HCT116 (cell line): ENCODE measurements around the gene OR5H2. TPM values are rescaled to one million over a fixed set of nuclear protein-coding genes. Genes with fewer than 3 reads are reported as not detected.

Experiments used
- ATAC-seq: fragments of 200-7000 bp; cut with Tn5 transposase; 2 replicates; pipeline ENCODE4 v1.9.1; 2020; ENCODE audit warnings: mild to moderate bottlenecking, moderate library complexity
- BruUV-seq: library from RNA; stranded (reverse); fragments of 400-500 nt; replicated peaks from 2 replicates; lab custom pipeline; 2021; lab: Mats Ljungman, UMichigan
- CTCF ChIA-PET: fragments of 300-600 bp; sonication (Branson Sonifier 250); formaldehyde crosslinking; loops from one replicate; lab custom pipeline; 2021; ENCODE audit warnings: antibody characterized with exemption; lab: Charles Lee
- POLR2A ChIA-PET: fragments of 300-600, 350-600 bp; sonication (Branson Sonifier 250); formaldehyde crosslinking; loops from one replicate; lab custom pipeline; 2021; ENCODE audit warnings: antibody characterized with exemption; lab: Charles Lee
- RAD21 ChIA-PET, 2 experiments: fragments of 300-600 bp; sonication (Branson Sonifier 250); formaldehyde crosslinking; loops; one replicate each; lab custom pipeline; 2023; ENCODE audit warnings: low total read pairs in 2 of 2; ENCODE audit not compliant: uncharacterized antibody in 2 of 2, unreplicated experiment in 2 of 2, low non-redundant PET in 1 of 2; lab: Charles Lee
- DNase-seq: peaks from one replicate; pipeline ENCODE4 v3.0.0-alpha.2; 2010; ENCODE audit warnings: low read depth, low spot score
- H2AFZ ChIP-seq: fragments of 200-600 bp; shearing (Covaris generic), sonication (generic); 2 replicates; pipeline ENCODE4 v1.6.1; 2017; ENCODE audit warnings: low read depth, mixed run types, mixed read lengths, antibody characterized with exemption, low read length; ENCODE audit not compliant: poor library complexity, severe bottlenecking
- H3K27ac ChIP-seq: 2 replicates; pipeline ENCODE4 v1.5.1; 2012; ENCODE audit warnings: low read depth, low read length
- H3K27me3 ChIP-seq: fragments of 200-600 bp; sonication (generic); 2 replicates; pipeline ENCODE4 v1.6.1; 2016; ENCODE audit warnings: mixed run types, low read length, mixed read lengths; ENCODE audit not compliant: insufficient read depth
- H3K36me3 ChIP-seq, 2 experiments: fragments of 200-500 bp in 1 of 2; fragments of 200-600 bp in 1 of 2; sonication (Bioruptor generic) in 1 of 2; sonication (generic) in 1 of 2; 2 replicates each; pipeline versions ENCODE4 v1.5.1 to v1.6.1; 2014 to 2016; ENCODE audit warnings: low read length in 2 of 2, inconsistent platforms in 1 of 2, mixed read lengths in 1 of 2, mixed run types in 1 of 2; ENCODE audit not compliant: insufficient read depth in 2 of 2, control insufficient read depth in 1 of 2
- H3K4me1 ChIP-seq, 2 experiments: fragments of 200-600 bp in 1 of 2; sonication (generic) in 1 of 2; 2 replicates each; pipeline versions ENCODE4 v1.5.1 to v1.6.1; 2012 to 2017; ENCODE audit warnings: low read length in 2 of 2, inconsistent platforms in 1 of 2, mild to moderate bottlenecking in 1 of 2, mixed read lengths in 1 of 2, mixed run types in 1 of 2, moderate library complexity in 1 of 2; ENCODE audit not compliant: insufficient read depth in 2 of 2, control insufficient read depth in 1 of 2
- H3K4me2 ChIP-seq: fragments of 200-600 bp; sonication (generic); 2 replicates; pipeline ENCODE4 v1.6.1; 2017; ENCODE audit warnings: mixed run types, low read length, mixed read lengths
- H3K4me3 ChIP-seq, 2 experiments: fragments of 200-600 bp in 1 of 2; sonication (generic) in 1 of 2; replicated peaks in 1 of 2; 2 replicates each; pipeline ENCODE4 v1.5.1; 2011 to 2016; ENCODE audit warnings: low read length in 2 of 2, control low read depth in 1 of 2, low read depth in 1 of 2, mild to moderate bottlenecking in 1 of 2, mixed read lengths in 1 of 2, mixed run types in 1 of 2
- H3K79me2 ChIP-seq: fragments of 200-600 bp; sonication (generic); 2 replicates; pipeline ENCODE4 v1.6.1; 2017; ENCODE audit warnings: mild to moderate bottlenecking, mixed run types, low read length, moderate library complexity, mixed read lengths; ENCODE audit not compliant: insufficient read depth
- H3K9ac ChIP-seq: fragments of 200-600 bp; sonication (generic); 2 replicates; pipeline ENCODE4 v1.6.1; 2016; ENCODE audit warnings: low read length, mixed read lengths
- H3K9me2 ChIP-seq: fragments of 200-600 bp; sonication (generic), shearing (Covaris generic); 2 replicates; pipeline ENCODE4 v1.6.1; 2017; ENCODE audit warnings: mixed run types, mild to moderate bottlenecking, moderate library complexity; ENCODE audit not compliant: insufficient read depth
- H3K9me3 ChIP-seq, 2 experiments: fragments of 200-500 bp in 1 of 2; fragments of 200-600 bp in 1 of 2; sonication (Bioruptor generic) in 1 of 2; sonication (generic) in 1 of 2; 2 replicates each; pipeline ENCODE4 v1.6.1; 2014 to 2017; ENCODE audit warnings: low read length in 2 of 2, mixed read lengths in 2 of 2, inconsistent platforms in 1 of 2, low read depth in 1 of 2, mild to moderate bottlenecking in 1 of 2, mixed run types in 1 of 2, moderate library complexity in 1 of 2; ENCODE audit not compliant: control insufficient read depth in 1 of 2, insufficient read depth in 1 of 2
- H4K20me1 ChIP-seq: fragments of 200-600 bp; sonication (generic), shearing (Covaris generic); 2 replicates; pipeline ENCODE4 v1.6.1; 2017; ENCODE audit warnings: mixed run types, mild to moderate bottlenecking, moderate library complexity; ENCODE audit not compliant: insufficient read depth
- CEBPB ChIP-seq: IDR thresholded peaks from 2 replicates; pipeline ENCODE4 v1.6.1; 2012; ENCODE audit warnings: low read depth
- CTCF ChIP-seq, 3 experiments: fragments of 200-600 bp in 1 of 3; sonication (generic) in 1 of 3; IDR thresholded peaks in 2 of 3; conservative IDR thresholded peaks in 1 of 3; 2 replicates each; pipeline ENCODE4 v1.5.1; 2012 to 2017; ENCODE audit warnings: low read depth in 2 of 3, low read length in 2 of 3, antibody characterized with exemption in 1 of 3, borderline replicate concordance in 1 of 3, control low read depth in 1 of 3, mild to moderate bottlenecking in 1 of 3, mixed read lengths in 1 of 3, mixed run types in 1 of 3, moderate library complexity in 1 of 3; ENCODE audit not compliant: insufficient read depth in 1 of 3
- EGR1 ChIP-seq: IDR thresholded peaks from 2 replicates; pipeline ENCODE4 v1.6.1; 2012; ENCODE audit warnings: low read depth
- JUND ChIP-seq: IDR thresholded peaks from 2 replicates; pipeline ENCODE4 v1.6.1; 2012
- POLR2AphosphoS5 ChIP-seq: IDR thresholded peaks from 2 replicates; pipeline ENCODE4 v1.6.1; 2011; ENCODE audit warnings: mild to moderate bottlenecking, low read depth, low read length, moderate library complexity
- RAD21 ChIP-seq: IDR thresholded peaks from 2 replicates; pipeline ENCODE4 v1.6.1; 2012; ENCODE audit warnings: low read depth, mild to moderate bottlenecking
- SP1 ChIP-seq: IDR thresholded peaks from 2 replicates; pipeline ENCODE4 v1.6.1; 2012; ENCODE audit warnings: low read depth
- intact Hi-C: fragments of 100-400 bp; cut with micrococcal nuclease; formaldehyde crosslinking; loops from 2 replicates; pipeline ENCODE4 v1.10.0; 2022
- total RNA-seq: library from RNA; stranded (reverse); gene quantifications from one replicate; pipeline ENCODE4 v1.2.1, GENCODE V29; 2021; ENCODE audit not compliant: unreplicated experiment
- TF ChIP-seq, protein P1 (sequence below): IDR thresholded peaks from 2 replicates; pipeline ENCODE4 v1.6.1; 2012; ENCODE audit warnings: low read depth

The OR5H2 gene
- total RNA-seq, 1 experiment from 2014 or later, result not detected

- Histone ChIP-seq H4K20me1 (no peaks in the 10 kb centered on the region), H3K9ac (no peak overlapping the region), H3K79me2 (no peaks in the 10 kb centered on the region), H3K4me3 (no peak overlapping the region), H3K9me3 (no peaks in the 10 kb centered on the region), H3K36me3 (no peaks in the 10 kb centered on the region), H3K4me2 (no peak overlapping the region), H2AFZ (peak overlapping the region; percentile 56), H3K4me1 (peaks cover 0 to 11% of the 10 kb centered on the region in 2 experiments; a peak in 2 of 4 replicates), H3K9me2 (no peaks in the 10 kb centered on the region), H3K27me3 (0 out of 2 replicates have a peak, but pooled peaks cover 4% of the 10 kb centered on the region), H3K27ac (no peak overlapping the region)
- CTCF ChIA-PET, result interaction anchor here (0.6 to 3.3 kb wide), 8 partner anchors 14 to 290 kb away, joined by 3 to 43 read pairs (median 4); no protein-coding TSS in a partner anchor
- no TSS peak for BruUV-seq
- POLR2A ChIA-PET, result no interaction called here
- TF ChIP-seq CEBPB, result no peak
- TF ChIP-seq RAD21, result peak; percentile 81
- no peak for TF ChIP-seq POLR2AphosphoS5
- TF ChIP-seq CTCF (IDR thresholded peaks at IDR 0.05 in 2 of 3, conservative IDR thresholded peaks at IDR 0.05 in 1 of 3; ENCODE audit: borderline replicate concordance in 1 of 3, insufficient read depth in 1 of 3, low read depth in 2 of 3, low read length in 2 of 3), result peak; percentile 70 to 80 (median 77)
- ATAC-seq, result peak; percentile 80
- DNase-seq, result peak; percentile 33
- RAD21 ChIA-PET, result interaction anchor here in 1 of 2 experiments (0.7 to 1.8 kb wide), 2 partner anchors 236 to 290 kb away, joined by 3 to 5 read pairs; no protein-coding TSS in a partner anchor
- intact Hi-C loops, result loop anchor here (1.0 to 10.0 kb wide), 5 partner anchors 141 to 485 kb away; no protein-coding TSS in a partner anchor
These were observed 47.3 kb downstream of the OR5H2 start for GRCh38 chr3:98329392-98330124.

DNA sequence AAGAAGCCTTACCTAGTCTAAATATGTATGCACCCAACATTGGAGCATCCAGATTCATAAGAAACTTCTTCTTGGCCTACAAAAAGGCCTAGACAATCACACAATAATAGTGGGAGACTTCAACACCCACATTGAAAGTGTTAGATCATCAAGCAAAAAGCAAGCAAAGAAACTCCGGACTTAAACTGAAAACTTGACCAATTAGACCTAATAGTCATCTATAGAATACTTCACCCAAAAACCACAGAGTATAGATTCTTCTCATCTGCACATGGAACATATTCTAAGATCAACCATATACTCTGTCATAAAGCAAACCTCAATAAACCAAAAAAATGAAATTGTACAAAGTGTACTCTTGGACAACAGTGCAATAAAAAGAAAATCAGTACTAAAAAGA lies 49.0 kb downstream of the OR5H2 start:
- Histone ChIP-seq H4K20me1 (no peaks in the 10 kb centered on the region), H3K4me3 (no peak overlapping the region), H3K9me3 (no peaks in the 10 kb centered on the region)
- intact Hi-C loops, result loop anchor here (5.0 kb wide), 2 partner anchors 241 to 256 kb away; no protein-coding TSS in a partner anchor
- CTCF ChIA-PET, result no interaction called here
- ATAC-seq, result no peak
- TF ChIP-seq RAD21 (no peak), EGR1 (no peak), CTCF (IDR thresholded peaks at IDR 0.05 in 2 of 3, conservative IDR thresholded peaks at IDR 0.05 in 1 of 3; ENCODE audit: borderline replicate concordance in 1 of 3, insufficient read depth in 1 of 3, low read depth in 2 of 3, low read length in 2 of 3) (no peak), JUND (no peak), SP1 (no peak)
- TF ChIP-seq, protein P1, sequence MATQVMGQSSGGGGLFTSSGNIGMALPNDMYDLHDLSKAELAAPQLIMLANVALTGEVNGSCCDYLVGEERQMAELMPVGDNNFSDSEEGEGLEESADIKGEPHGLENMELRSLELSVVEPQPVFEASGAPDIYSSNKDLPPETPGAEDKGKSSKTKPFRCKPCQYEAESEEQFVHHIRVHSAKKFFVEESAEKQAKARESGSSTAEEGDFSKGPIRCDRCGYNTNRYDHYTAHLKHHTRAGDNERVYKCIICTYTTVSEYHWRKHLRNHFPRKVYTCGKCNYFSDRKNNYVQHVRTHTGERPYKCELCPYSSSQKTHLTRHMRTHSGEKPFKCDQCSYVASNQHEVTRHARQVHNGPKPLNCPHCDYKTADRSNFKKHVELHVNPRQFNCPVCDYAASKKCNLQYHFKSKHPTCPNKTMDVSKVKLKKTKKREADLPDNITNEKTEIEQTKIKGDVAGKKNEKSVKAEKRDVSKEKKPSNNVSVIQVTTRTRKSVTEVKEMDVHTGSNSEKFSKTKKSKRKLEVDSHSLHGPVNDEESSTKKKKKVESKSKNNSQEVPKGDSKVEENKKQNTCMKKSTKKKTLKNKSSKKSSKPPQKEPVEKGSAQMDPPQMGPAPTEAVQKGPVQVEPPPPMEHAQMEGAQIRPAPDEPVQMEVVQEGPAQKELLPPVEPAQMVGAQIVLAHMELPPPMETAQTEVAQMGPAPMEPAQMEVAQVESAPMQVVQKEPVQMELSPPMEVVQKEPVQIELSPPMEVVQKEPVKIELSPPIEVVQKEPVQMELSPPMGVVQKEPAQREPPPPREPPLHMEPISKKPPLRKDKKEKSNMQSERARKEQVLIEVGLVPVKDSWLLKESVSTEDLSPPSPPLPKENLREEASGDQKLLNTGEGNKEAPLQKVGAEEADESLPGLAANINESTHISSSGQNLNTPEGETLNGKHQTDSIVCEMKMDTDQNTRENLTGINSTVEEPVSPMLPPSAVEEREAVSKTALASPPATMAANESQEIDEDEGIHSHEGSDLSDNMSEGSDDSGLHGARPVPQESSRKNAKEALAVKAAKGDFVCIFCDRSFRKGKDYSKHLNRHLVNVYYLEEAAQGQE, result no peak
- TF ChIP-seq, all 23 proteins: peak for 0
- no peaks in the 10 kb centered on the region for H3K36me3 ChIP-seq
- no peaks in the 10 kb centered on the region for H3K79me2 ChIP-seq
- H3K4me2 ChIP-seq, result no peak overlapping the region
- no peak for DNase-seq
- RAD21 ChIA-PET, result no interaction called here
- no peak overlapping the region for H3K27ac ChIP-seq
- peaks cover 0 to 17% of the 10 kb centered on the region in 2 experiments; a peak in 2 of 4 replicates for H3K4me1 ChIP-seq
- 0 out of 2 replicates have a peak, but pooled peaks cover 4% of the 10 kb centered on the region for H3K27me3 ChIP-seq
- H3K9ac ChIP-seq, result no peak overlapping the region
- peak overlapping the region; percentile 40 for H2AFZ ChIP-seq
- H3K9me2 ChIP-seq, result no peaks in the 10 kb centered on the region
- BruUV-seq, result no TSS peak
- POLR2A ChIA-PET, result no interaction called here
